Lower leg skin (tissue), 4 donors: ENCODE data around the gene AGPS. TPM values are rescaled to one million over a fixed set of nuclear protein-coding genes. Genes with fewer than 3 reads are reported as not detected.
"Not testable (repeated sequence)": the region's sequence is repeated elsewhere in the genome, so short reads cannot be mapped to it uniquely, and the experiment has no call there.

Source experiments
- DNase-seq, 2 donors: peaks; one replicate each; pipeline ENCODE4 v3.0.0-alpha.2; 2019; ENCODE audit warnings: low spot score in 2 of 2
- H3K4me3 ChIP-seq: fragments of 200-600 bp; sonication (generic); 2 replicates; pipeline ENCODE4 v1.5.1; 2017; ENCODE audit warnings: mild to moderate bottlenecking, low read depth; ENCODE audit not compliant: poor library complexity, severe bottlenecking
- POLR2A ChIP-seq, 2 donors: fragments of 450-650 bp; IDR thresholded peaks; one replicate each; pipeline ENCODE4 v1.6.1; 2016 to 2017; ENCODE audit warnings: antibody characterized with exemption in 2 of 2, mild to moderate bottlenecking in 1 of 2, moderate library complexity in 1 of 2
- WGBS, 2 donors: methylation state at CpG; one replicate each; pipeline ENCODE4 v1.1.5; 2018; 5-methylcytosine and 5-hydroxymethylcytosine counted together
- intact Hi-C: fragments of 100-400 bp; cut with DNase I; formaldehyde crosslinking; loops from one replicate; pipeline ENCODE4 v1.15.0; 2023; ENCODE audit warnings: low total_unique reads
- total RNA-seq, 4 donors: library from RNA; depleted of rRNA; stranded (reverse); fragments of >200 nt; gene quantifications; one replicate each; pipeline ENCODE4 v1.1.0, GENCODE V29; 2016
- TF ChIP-seq, protein P1 (sequence below), 3 donors: fragments of 450-650 bp; IDR thresholded peaks; one replicate each; pipeline ENCODE4 v1.5.1; 2016; ENCODE audit warnings: antibody characterized with exemption in 3 of 3, mild to moderate bottlenecking in 3 of 3, moderate library complexity in 2 of 3

Gene AGPS
- total RNA-seq, 4 donors from 2014 or later, result 14.1 to 29.8 (median 21.0) TPM

GRCh38 chr2:177449159-177449558, 56.6 kb downstream of the AGPS start:
- WGBS, 2 donors, result 100% methylated on average over 2 of the region's 2 CpGs
- DNase-seq, result no peak
- H3K4me3 ChIP-seq, result no peak overlapping the region
- intact Hi-C loops, result no loop called here
- TF ChIP-seq, protein P1, sequence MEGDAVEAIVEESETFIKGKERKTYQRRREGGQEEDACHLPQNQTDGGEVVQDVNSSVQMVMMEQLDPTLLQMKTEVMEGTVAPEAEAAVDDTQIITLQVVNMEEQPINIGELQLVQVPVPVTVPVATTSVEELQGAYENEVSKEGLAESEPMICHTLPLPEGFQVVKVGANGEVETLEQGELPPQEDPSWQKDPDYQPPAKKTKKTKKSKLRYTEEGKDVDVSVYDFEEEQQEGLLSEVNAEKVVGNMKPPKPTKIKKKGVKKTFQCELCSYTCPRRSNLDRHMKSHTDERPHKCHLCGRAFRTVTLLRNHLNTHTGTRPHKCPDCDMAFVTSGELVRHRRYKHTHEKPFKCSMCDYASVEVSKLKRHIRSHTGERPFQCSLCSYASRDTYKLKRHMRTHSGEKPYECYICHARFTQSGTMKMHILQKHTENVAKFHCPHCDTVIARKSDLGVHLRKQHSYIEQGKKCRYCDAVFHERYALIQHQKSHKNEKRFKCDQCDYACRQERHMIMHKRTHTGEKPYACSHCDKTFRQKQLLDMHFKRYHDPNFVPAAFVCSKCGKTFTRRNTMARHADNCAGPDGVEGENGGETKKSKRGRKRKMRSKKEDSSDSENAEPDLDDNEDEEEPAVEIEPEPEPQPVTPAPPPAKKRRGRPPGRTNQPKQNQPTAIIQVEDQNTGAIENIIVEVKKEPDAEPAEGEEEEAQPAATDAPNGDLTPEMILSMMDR (IDR thresholded peaks at IDR 0.05), result no peak
- TF ChIP-seq POLR2A (IDR thresholded peaks at IDR 0.05), result no peak

GRCh38 chr2:177455187-177455586, 62.6 kb downstream of the AGPS start:
- 100% methylated on average over 3 of the region's 3 CpGs for WGBS, 2 donors
- intact Hi-C loops, result no loop called here
- no peak overlapping the region for H3K4me3 ChIP-seq
- TF ChIP-seq POLR2A (IDR thresholded peaks at IDR 0.05), result no peak
- TF ChIP-seq, protein P1 (IDR thresholded peaks at IDR 0.05), result no peak
- DNase-seq, result no peak

- DNase-seq, H3K4me3 ChIP-seq, intact Hi-C loops: not testable (repeated sequence)
- WGBS, 2 donors, result 88 to 100% methylated on average over 1 of the region's 1 CpG
Measured at GRCh38 chr2:177459756-177460155, 67.2 kb downstream of the AGPS start.

DNA sequence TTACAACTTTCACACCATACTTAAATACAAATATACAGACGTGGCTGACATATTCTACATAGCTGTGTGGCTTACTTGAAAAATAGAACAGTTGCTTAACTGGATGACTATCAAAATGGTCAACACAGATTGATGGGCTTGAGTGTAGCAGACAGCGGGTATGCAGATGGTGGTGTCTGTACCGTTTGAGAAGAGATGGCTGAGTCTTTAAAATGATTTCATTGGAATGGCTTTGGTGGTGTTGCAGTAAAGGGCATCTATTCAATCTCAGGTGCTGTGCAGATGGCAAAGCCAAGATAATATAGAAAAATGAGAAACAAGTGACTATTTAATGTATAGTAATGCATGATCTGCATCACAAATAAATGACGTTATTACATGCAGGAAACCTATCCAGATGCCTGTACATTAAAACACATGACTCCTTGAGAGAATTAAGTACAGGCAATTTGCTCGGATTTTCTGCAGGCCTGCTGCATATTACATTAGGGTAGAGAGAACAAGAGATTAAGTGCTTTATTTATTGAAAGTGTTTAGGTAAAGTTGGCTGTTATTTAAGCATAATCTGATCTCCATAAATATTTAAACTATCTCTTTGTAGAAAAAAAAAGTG, 68.5 kb downstream of the AGPS start:
- no peak for DNase-seq
- no peak for TF ChIP-seq POLR2A (IDR thresholded peaks at IDR 0.05)
- TF ChIP-seq, protein P1 (IDR thresholded peaks at IDR 0.05), result no peak
- H3K4me3 ChIP-seq, result no peak overlapping the region
- WGBS, 2 donors, result 80 to 81% methylated on average over 5 of the region's 5 CpGs
- intact Hi-C loops, result no loop called here

- WGBS, 2 donors, result 80 to 96% methylated on average over 3 of the region's 3 CpGs
- no peak for TF ChIP-seq POLR2A (IDR thresholded peaks at IDR 0.05)
- TF ChIP-seq, protein P1 (IDR thresholded peaks at IDR 0.05), result no peak
- H3K4me3 ChIP-seq, result no peak overlapping the region
- no peak for DNase-seq
- intact Hi-C loops, result no loop called here
Measured at GRCh38 chr2:177464549-177464948, 72.0 kb downstream of the AGPS start.

DNA sequence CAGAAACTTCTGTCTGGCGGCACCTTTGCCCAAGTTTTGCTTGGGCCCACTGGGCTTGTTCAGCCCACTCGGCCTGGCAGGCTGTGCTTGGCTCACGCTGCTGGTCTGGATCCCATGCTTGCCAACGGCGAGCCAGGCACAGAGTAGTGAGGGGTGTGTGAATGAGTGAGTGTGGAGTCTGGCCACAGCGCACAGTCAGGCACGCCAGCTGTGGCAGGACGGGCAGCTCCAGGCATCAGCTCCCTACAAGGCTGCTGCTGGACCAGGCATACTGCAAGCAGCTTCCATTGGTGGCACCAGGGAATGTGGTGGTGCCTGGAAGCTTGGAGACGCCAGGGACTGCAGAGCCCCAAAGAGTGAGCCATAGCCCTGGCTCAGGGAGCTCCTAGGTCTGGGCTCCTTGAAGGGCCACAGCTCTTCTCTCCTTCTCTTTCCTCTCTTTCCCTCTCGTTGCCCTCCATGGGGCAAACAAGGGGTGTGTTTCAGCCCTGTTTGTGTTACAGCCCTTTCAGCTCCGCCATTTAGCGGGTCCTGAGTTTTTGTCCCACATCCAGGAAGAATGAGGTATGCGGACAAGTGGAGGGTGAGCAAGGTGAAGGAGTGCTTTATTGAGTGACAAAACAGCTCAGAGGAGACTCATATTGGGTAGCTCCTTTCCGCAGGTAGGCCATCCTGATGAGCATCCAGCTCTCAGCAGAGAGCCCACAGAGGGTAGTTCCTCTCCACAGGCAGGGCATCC, 73.0 kb downstream of the AGPS start:
- intact Hi-C loops, result no loop called here
- 97% methylated on average over 13 of the region's 14 CpGs for WGBS, 2 donors

More for the DNA sequence above, 73.0 kb downstream of the AGPS start:
- H3K4me3 ChIP-seq, result no peak overlapping the region
- no peak for DNase-seq
- TF ChIP-seq, protein P1 (IDR thresholded peaks at IDR 0.05), result no peak
- TF ChIP-seq POLR2A (IDR thresholded peaks at IDR 0.05), result no peak
